GM11168 (cell line): ENCODE data around the gene GH1.
"Not testable (repeated sequence)": the region's sequence is repeated elsewhere in the genome, so short reads cannot be mapped to it uniquely, and the experiment has no call there.

ENCODE experiments used
- in situ Hi-C: fragments of 300-500 bp; cut with MboI; formaldehyde crosslinking; loops from one replicate; pipeline ENCODE4 v1.12.0; 2022; ENCODE audit warnings: low sequenced_read_pairs; ENCODE audit not compliant: unreplicated experiment

GH1 gene

GRCh38 chr17:63904796-63905195 is 13.8 kb downstream of the GH1 start:
- in situ Hi-C loops = not testable (repeated sequence)

GRCh38 chr17:63903787-63904201 is 14.8 kb downstream of the GH1 start:
- in situ Hi-C loops = not testable (repeated sequence)

GRCh38 chr17:63901971-63902370 is 16.7 kb downstream of the GH1 start:
- in situ Hi-C loops = not testable (repeated sequence)

GRCh38 chr17:63898899-63899798 is 19.5 kb downstream of the GH1 start:
- in situ Hi-C loops = not testable (repeated sequence)

- in situ Hi-C loops = not testable (repeated sequence)
Observed at GRCh38 chr17:63896524-63897354, 21.9 kb downstream of the GH1 start, which contains the start of gene CSH1. CSH1 (minus strand) TSS chr17:63896574; CDS start chr17:63896511, 63 bp downstream.

- in situ Hi-C loops = not testable (repeated sequence)
Observed at GRCh38 chr17:63894821-63895220, 23.8 kb downstream of the GH1 start.

GRCh38 chr17:63894021-63894420 is 24.6 kb downstream of the GH1 start:
- in situ Hi-C loops = not testable (repeated sequence)

- in situ Hi-C loops = not testable (repeated sequence)
Observed at GRCh38 chr17:63892316-63893037, 26.2 kb downstream of the GH1 start.

- in situ Hi-C loops = not testable (repeated sequence)
Observed at GRCh38 chr17:63889026-63889848, 29.4 kb downstream of the GH1 start.

GRCh38 chr17:63885119-63885518 is 33.5 kb downstream of the GH1 start:
- in situ Hi-C loops = not testable (repeated sequence)

- in situ Hi-C loops = not testable (repeated sequence)
Observed at GRCh38 chr17:63882626-63883126, 36.0 kb downstream of the GH1 start.

GRCh38 chr17:63881935-63882601 is 36.6 kb downstream of the GH1 start, which contains the start of gene GH2:
GH2 (minus strand) TSS chr17:63881944; CDS start chr17:63881801, 143 bp downstream.
- in situ Hi-C loops = no loop called here

- in situ Hi-C loops = not testable (repeated sequence)
Observed at GRCh38 chr17:63881337-63881736, 37.3 kb downstream of the GH1 start.

- in situ Hi-C loops = no loop called here
Observed at GRCh38 chr17:63880706-63881105, 37.9 kb downstream of the GH1 start.

- in situ Hi-C loops = not testable (repeated sequence)
Observed at GRCh38 chr17:63878413-63878812, 40.2 kb downstream of the GH1 start.

- in situ Hi-C loops = not testable (repeated sequence)
Observed at GRCh38 chr17:63874693-63875092, 43.9 kb downstream of the GH1 start.

GRCh38 chr17:63874061-63874626 is 44.5 kb downstream of the GH1 start:
- in situ Hi-C loops = not testable (repeated sequence)

GRCh38 chr17:63873577-63873976 is 45.1 kb downstream of the GH1 start, which contains the start of gene CSH2:
CSH2 (minus strand) TSS chr17:63873677; CDS start chr17:63873614, 63 bp downstream.
- in situ Hi-C loops = not testable (repeated sequence)
